T47D (cell line): Measurements from ENCODE around the gene CHN2.

Experiments used
- DNase-seq, 2 experiments: peaks; one replicate each; pipeline versions ENCODE4 v3.0.0 to v3.0.0-alpha.2; 2011 to 2012; ENCODE audit warnings: low read depth in 1 of 2, low spot score in 1 of 2
- JUND ChIP-seq: IDR thresholded peaks from 2 replicates; pipeline ENCODE4 v1.6.1; 2012; ENCODE audit warnings: low read depth
- in situ Hi-C: cut with HindIII; loops from 2 replicates; pipeline ENCODE4 v1.10.0; 2016; ENCODE audit warnings: low sequenced_read_pairs, low pct_unique_long_range_greater_than_20kb

CHN2 gene

GRCh38 chr7:29162577-29162976, 32.0 kb upstream of the CHN2 start:
- in situ Hi-C loops: no loop called here
- no peak for DNase-seq
- TF ChIP-seq JUND: no peak

GRCh38 chr7:29163854-29164253, 30.7 kb upstream of the CHN2 start:
- no peak for TF ChIP-seq JUND
- DNase-seq: peak in 1 of 2 experiments; percentile 10
- in situ Hi-C loops: no loop called here

- in situ Hi-C loops: no loop called here
- no peak for DNase-seq
- no peak for TF ChIP-seq JUND
Observed at GRCh38 chr7:29167721-29168120, 26.9 kb upstream of the CHN2 start.

GRCh38 chr7:29170781-29171180, 23.8 kb upstream of the CHN2 start:
- in situ Hi-C loops: no loop called here

GRCh38 chr7:29173458-29173857, 21.1 kb upstream of the CHN2 start:
- in situ Hi-C loops: no loop called here
- DNase-seq: no peak
- no peak for TF ChIP-seq JUND

More at GRCh38 chr7:29170781-29171180, 23.8 kb upstream of the CHN2 start:
- no peak for TF ChIP-seq JUND
- no peak for DNase-seq

GRCh38 chr7:29177963-29178600, 16.5 kb upstream of the CHN2 start:
- TF ChIP-seq JUND: no peak
- peak in 1 of 2 experiments; percentile 45 for DNase-seq
- in situ Hi-C loops: no loop called here

GRCh38 chr7:29179115-29179514, 15.5 kb upstream of the CHN2 start:
- in situ Hi-C loops: no loop called here
- no peak for DNase-seq
- no peak for TF ChIP-seq JUND

GRCh38 chr7:29184599-29184998, 10.0 kb upstream of the CHN2 start:
- TF ChIP-seq JUND: no peak
- DNase-seq: no peak
- in situ Hi-C loops: no loop called here

GRCh38 chr7:29185613-29186012, 9.0 kb upstream of the CHN2 start:
- in situ Hi-C loops: no loop called here
- no peak for TF ChIP-seq JUND

GRCh38 chr7:29189743-29190201, 4.8 kb upstream of the CHN2 start:
- TF ChIP-seq JUND: no peak
- peak; percentile 65 to 74 for DNase-seq
- in situ Hi-C loops: no loop called here

More at GRCh38 chr7:29185613-29186012, 9.0 kb upstream of the CHN2 start:
- DNase-seq: no peak

- in situ Hi-C loops: no loop called here
- TF ChIP-seq JUND: no peak
- DNase-seq: no peak
Observed at GRCh38 chr7:29190349-29191045, 4.1 kb upstream of the CHN2 start.

- TF ChIP-seq JUND: no peak
- DNase-seq: no peak
- in situ Hi-C loops: no loop called here
Observed at GRCh38 chr7:29192323-29192722, 2.3 kb upstream of the CHN2 start.

GRCh38 chr7:29192811-29193210, 1.8 kb upstream of the CHN2 start:
- DNase-seq: no peak
- no peak for TF ChIP-seq JUND
- in situ Hi-C loops: no loop called here
